GM21723 (cell line): ENCODE results near the gene CREB3L4.
A peak's percentile ranks its signal among the peaks of the same experiment; 100 is the strongest.

ENCODE experiments used
- ATAC-seq: cut with Tn5 transposase; IDR thresholded peaks from one replicate; pipeline ENCODE4 v1.9.1; 2021; ENCODE audit warnings: mild to moderate bottlenecking, moderate library complexity; ENCODE audit not compliant: unreplicated experiment

The CREB3L4 gene, protein sequence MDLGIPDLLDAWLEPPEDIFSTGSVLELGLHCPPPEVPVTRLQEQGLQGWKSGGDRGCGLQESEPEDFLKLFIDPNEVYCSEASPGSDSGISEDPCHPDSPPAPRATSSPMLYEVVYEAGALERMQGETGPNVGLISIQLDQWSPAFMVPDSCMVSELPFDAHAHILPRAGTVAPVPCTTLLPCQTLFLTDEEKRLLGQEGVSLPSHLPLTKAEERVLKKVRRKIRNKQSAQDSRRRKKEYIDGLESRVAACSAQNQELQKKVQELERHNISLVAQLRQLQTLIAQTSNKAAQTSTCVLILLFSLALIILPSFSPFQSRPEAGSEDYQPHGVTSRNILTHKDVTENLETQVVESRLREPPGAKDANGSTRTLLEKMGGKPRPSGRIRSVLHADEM

DNA sequence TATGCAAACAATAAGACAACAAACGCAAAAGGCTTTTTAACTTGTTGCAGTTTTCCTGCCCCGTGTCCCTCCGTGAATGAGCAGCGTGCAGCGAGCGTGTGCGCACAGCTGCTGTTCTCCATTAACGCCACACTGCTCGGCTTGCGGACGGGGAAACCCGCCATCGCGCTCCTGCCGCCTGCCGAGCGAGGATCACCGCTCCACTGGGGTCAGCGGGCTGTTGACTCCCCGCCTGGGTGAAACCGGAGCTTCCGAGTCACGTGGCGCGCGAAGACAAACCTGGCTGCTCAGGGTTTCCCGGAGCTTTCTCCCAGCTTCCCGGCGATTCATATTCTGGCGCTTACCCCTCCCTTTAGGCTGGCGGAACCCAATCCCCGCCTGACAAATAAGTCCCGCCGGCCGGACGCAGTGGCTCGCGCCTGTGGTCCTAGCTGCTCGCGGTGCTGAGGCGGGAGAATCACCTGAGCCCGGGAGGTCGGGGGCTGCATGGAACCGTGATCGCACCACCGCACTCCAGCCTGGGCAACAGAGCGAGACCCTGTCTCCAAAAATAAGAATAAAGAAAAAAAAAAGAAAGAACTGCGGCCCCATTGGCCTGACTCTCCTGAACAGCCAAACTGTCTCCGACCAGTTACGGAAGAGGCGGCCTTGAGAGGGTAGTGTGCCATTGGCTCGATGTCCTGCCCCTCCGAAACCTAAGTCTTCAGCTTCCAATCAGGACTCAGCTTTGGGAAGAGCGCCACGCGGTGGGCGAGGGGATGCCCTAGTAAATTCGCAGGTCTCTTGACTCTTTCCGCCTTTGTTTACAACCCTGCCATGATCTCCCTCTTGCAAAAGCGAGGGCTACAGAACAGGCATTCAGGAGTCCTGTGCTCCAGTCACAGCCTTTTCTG lies at the start of gene CREB3L4:
Gene CREB3L4, plus strand, starts transcription at position 796 of the 893 bp plus-strand sequence. CDS start 624 bp downstream, outside the sequence.
- peak; percentile 64 for ATAC-seq

DNA sequence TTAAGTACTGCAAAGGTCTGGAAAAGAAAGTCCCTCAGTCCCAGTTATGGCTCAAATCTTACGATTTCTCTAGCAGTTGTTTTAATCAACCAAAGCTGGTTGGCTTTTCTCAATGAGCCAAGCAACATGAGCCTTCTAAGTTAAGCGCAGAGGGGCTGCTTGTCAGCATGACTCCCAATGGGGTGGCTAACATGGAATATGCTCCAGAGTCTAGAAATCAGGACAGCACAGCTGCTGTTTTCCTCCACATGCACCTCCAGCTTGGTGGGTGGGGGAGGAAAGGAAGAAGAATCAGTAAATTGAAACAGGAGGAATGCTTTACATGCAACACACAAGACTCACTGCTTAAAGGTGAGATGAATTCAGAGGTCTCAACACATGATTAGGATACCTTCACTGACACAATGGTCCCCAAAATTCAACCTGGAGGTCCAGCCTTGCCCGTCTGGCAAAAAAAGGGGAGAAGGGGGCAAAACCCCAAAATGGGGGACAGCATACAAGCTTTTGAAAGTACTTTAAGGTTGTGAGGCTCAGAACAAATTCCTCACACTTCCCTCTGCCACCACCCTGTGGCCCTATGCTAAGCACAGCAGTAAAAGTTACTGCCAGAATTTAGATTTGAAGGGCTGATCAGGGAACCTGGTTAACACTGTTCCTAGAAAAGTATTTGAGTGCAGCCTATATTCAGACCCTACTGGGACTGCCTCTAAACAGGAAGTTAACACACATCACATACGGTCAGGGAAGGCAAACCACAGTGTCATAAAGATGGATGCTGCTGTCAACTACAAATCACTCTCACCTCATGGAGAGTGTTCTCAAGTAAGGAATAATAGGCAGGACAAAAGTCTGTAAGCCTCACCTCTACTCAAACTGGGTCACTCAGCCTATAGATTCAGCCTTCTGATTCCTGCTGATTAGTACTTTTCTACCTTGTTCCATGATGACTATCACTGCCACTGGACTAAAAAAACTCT lies 47.5 kb upstream of the CREB3L4 start:
- no peak for ATAC-seq

- no peak for ATAC-seq
Observed at GRCh38 chr1:153921080-153921802, 46.5 kb upstream of the CREB3L4 start.

DNA sequence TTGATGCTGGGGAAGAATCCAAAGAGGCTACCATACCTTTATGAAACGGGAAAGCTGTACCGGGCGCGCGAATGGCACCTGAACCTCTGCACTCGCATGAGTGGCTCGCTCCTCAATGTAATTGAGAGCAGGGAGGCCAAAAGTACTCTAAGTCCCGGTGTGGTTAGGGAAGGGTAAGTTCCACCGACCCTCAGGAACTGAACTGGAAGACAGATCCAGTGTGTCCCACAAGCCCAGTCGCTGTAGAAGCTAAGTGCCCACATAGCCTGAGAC lies 46.0 kb upstream of the CREB3L4 start:
- ATAC-seq = no peak

DNA sequence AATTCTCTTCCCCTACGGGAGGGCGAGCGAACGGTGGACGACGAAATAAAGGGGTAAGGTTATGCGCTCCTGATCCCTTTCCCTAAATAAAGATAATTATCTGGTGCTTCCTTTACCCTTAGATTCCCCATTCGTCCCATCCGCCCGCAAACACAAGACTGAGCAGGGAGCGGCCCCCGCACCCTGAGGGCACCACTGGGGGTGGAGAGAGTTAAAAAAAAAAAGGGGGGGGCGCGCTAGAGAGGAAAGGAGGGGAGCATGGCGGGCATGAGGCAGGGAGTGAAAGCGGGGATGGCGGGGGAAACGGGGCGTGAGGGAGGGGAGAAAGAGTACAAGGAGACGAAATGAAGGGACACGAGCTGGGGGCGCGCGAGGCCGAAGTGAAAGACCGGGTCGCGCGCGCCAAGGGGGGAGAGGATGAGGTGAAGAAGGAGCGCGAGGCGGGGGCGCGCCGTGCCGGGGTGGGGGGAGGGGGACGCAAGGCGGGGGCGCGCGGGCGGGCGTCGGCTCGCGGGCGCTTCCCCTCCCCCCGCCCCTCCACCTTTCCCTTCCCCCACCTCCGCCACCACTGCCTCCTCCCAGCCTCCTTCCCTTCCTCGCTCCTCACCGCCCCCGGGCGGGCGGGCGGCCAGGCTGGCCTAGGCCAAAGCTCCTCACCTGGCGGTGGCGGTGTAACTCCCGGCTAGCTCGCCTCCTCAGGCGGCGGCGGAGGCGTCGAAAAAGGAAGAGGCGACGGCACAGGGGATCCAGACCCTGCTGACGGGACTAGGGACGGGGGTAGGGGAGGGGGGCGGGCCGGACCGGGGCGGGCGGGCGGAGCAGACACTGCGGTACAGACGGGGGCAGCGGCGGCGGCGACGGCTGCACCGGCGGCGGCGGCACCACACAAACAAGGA lies 45.4 kb upstream of the CREB3L4 start:
- ATAC-seq = peak; percentile 38

DNA sequence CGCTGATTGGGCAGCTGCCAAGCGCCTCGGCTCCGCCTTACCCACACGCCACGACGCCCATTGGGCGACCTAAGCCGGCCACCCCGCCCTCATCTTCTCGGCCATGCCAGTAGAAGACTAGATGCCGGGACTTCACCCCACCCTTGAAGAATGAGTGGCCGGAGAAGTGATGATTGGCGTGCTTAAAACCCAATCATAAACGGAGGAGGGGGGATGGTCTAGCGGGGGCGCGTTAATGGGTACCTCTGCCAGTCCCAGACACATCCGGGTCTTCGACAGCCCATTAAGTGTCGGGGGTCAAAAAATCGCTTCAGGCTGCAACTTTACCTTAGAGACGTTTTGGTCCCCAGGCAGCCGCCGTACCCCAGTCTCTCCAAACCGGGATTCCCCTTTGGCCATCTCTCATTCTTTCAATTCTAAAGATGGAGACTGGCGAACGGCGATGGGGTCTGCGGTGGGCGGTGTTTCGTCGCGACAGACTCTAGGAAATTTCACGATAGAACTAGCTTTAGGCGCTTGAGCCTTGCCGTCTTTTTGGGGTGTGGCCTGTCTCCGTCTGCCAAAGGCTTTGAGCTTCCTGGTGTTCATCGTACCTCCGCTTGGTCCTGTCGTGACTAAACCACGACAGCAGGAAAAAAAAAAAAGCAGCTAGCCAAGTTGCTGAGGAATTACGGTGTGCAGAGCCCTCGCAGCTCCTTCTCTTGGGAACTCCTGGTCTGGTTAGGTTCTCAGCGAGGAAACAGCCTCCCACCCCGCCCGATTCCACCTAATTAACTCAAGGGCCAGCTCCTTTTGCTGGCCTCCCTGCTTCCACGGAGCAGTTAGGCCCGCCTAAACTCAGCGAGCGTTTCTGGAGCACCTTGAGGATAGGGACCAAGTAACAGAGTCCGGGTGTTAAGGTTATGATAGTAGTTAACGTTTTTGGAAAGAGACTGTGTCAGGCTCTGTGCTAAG lies 44.5 kb upstream of the CREB3L4 start, which contains the start of gene GATAD2B:
Gene GATAD2B, minus strand, starts transcription at position 1 of the 954 bp plus-strand sequence. CDS start 94,625 bp downstream, outside the sequence.
- peak; percentile 92 for ATAC-seq

GRCh38 chr1:153926405-153926804 lies 41.3 kb upstream of the CREB3L4 start:
- no peak for ATAC-seq

DNA sequence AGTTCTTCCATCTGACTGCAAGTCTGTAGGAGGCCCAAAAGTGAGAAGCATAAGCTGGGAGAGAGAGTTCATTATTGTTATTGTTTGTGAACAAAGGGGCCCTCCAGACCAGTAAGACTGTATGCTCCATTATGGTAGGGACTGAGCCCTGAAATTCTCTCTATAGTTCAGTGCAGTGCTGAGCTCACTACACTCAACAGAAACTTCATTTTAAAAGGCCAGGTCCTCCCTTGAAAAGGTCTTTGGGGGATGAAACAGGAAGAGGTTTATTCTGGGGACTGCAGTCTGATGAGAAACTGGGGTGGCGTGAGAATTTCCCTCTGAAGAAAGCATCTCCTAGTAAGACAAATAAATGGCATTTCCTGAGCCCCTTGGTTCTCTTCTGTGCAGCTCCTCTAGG lies 39.5 kb upstream of the CREB3L4 start:
- ATAC-seq = no peak

DNA sequence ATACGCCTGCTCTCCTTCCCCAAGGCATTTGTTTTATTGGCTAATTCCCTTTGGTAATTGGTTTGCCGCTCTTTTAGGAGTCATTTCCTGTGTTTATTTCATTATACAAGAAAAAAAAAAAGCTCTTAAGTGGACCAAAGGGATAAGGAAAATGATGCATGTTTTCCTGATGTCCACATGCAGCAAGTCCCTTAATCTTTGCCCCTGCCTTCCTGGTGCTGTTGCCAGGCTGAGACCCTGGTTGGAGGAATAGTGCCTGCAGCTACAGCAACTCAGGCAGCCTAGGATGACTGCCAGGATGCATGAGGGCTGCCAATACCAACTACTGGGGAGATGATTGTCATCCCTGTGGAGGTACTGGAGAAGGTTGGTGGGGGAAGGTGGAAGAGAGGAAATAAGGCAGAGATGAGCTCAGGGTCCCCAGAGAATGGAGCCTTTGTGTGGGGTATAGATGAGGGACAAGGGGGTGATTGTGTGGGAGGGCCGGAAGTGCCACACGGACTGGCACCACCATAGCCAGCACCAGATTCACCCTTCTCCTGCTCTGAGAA lies 38.8 kb upstream of the CREB3L4 start:
- ATAC-seq = no peak

DNA sequence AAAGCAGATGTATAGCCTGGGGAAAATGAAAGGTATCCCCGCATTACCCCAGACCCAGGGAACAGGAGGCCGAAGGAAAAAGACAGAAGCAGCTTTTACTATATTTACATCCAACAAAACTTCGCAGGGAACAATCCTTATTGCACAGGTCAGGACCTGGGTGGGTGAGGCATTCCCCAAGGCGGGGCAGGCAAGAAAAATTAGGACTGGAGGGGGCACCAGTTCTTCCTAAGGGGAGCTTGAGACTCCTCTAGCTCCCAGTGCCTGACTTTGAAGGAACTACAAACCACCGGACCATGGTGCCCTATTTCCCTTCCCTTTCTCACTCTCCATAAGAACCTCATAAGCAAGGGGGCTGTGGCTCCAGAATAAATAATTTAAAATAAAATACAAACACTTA lies 38.3 kb upstream of the CREB3L4 start:
- no peak for ATAC-seq

GRCh38 chr1:153929981-153930948 lies 37.4 kb upstream of the CREB3L4 start:
- ATAC-seq = no peak

GRCh38 chr1:153932156-153933131 lies 35.3 kb upstream of the CREB3L4 start:
- no peak for ATAC-seq

DNA sequence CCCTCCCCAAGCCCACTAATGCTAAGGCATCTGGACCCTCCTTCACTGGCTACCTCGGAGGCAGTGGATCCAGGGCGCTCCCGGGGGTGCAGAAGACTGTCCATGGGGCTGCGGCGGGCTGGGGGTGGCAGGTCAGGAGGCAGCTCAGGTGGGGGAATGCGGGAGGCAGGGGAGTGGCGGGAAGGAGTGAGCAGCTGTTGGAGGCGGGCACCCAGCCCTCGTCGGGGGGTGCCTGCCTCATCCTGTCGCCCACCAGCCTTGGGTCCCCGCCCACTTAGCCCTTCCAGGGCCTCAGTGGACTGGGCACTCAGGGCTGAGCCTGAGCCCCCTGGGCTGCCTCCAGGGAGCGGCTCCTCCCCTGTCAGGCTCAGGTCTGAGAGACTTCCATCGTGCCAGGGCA lies 34.3 kb upstream of the CREB3L4 start:
- ATAC-seq = no peak

DNA sequence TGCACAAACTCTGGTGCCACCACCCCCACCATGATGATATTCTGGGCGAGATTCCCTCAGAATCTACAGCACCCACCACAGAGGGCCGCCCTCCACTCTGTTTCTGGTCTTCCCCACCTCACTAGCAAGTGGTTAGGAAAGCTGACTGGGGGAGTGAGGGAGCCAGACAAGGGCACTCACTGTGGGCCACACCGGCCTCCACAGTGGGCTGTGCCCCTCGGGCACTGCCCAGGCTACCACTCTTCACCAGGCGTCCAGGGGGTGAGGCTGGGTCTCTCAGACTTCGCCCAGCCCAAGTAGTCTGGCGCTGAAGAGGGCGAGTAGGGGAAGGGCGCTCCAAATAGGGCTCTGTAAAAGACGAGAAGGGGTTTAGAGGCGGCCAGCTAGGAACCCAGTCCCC lies 33.7 kb upstream of the CREB3L4 start:
- no peak for ATAC-seq

DNA sequence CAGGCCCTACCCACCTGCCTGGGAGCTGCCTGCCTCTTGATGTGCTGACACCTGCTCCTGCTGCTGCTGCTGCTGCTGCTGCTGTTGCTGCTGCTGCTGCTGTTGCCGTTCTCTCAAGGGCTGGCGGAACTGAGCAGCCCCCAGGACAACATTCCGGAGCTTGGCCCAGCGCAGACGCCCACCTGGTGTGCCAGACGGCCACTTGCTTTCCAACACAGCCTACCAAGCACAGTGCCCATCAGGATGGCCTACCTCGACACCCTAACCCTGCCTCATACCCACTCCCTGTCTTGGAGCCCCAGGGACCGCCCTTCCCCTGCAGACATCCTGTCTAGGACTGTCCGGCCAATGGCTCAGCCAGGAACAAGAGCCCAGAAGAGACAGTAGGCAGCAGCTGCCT lies 33.0 kb upstream of the CREB3L4 start:
- no peak for ATAC-seq
